HCT116 (cell line): ENCODE results near the gene CD1B. TPM values are rescaled to one million over a fixed set of nuclear protein-coding genes. Genes with fewer than 3 reads are reported as not detected.

ENCODE experiments used
- ATAC-seq: fragments of 200-7000 bp; cut with Tn5 transposase; 2 replicates; pipeline ENCODE4 v1.9.1; 2020; ENCODE audit warnings: mild to moderate bottlenecking, moderate library complexity
- BruUV-seq: library from RNA; stranded (reverse); fragments of 400-500 nt; replicated peaks from 2 replicates; lab custom pipeline; 2021; lab: Mats Ljungman, UMichigan
- CTCF ChIA-PET: fragments of 300-600 bp; sonication (Branson Sonifier 250); formaldehyde crosslinking; loops from one replicate; lab custom pipeline; 2021; ENCODE audit warnings: antibody characterized with exemption; lab: Charles Lee
- POLR2A ChIA-PET: fragments of 300-600, 350-600 bp; sonication (Branson Sonifier 250); formaldehyde crosslinking; loops from one replicate; lab custom pipeline; 2021; ENCODE audit warnings: antibody characterized with exemption; lab: Charles Lee
- RAD21 ChIA-PET, 2 experiments: fragments of 300-600 bp; sonication (Branson Sonifier 250); formaldehyde crosslinking; loops; one replicate each; lab custom pipeline; 2023; ENCODE audit warnings: low total read pairs in 2 of 2; ENCODE audit not compliant: uncharacterized antibody in 2 of 2, unreplicated experiment in 2 of 2, low non-redundant PET in 1 of 2; lab: Charles Lee
- DNase-seq: peaks from one replicate; pipeline ENCODE4 v3.0.0-alpha.2; 2010; ENCODE audit warnings: low read depth, low spot score
- H2AFZ ChIP-seq: fragments of 200-600 bp; shearing (Covaris generic), sonication (generic); 2 replicates; pipeline ENCODE4 v1.6.1; 2017; ENCODE audit warnings: low read depth, mixed run types, mixed read lengths, antibody characterized with exemption, low read length; ENCODE audit not compliant: poor library complexity, severe bottlenecking
- H3K27ac ChIP-seq: 2 replicates; pipeline ENCODE4 v1.5.1; 2012; ENCODE audit warnings: low read depth, low read length
- H3K27me3 ChIP-seq: fragments of 200-600 bp; sonication (generic); 2 replicates; pipeline ENCODE4 v1.6.1; 2016; ENCODE audit warnings: mixed run types, low read length, mixed read lengths; ENCODE audit not compliant: insufficient read depth
- H3K36me3 ChIP-seq, 2 experiments: fragments of 200-500 bp in 1 of 2; fragments of 200-600 bp in 1 of 2; sonication (Bioruptor generic) in 1 of 2; sonication (generic) in 1 of 2; 2 replicates each; pipeline versions ENCODE4 v1.5.1 to v1.6.1; 2014 to 2016; ENCODE audit warnings: low read length in 2 of 2, inconsistent platforms in 1 of 2, mixed read lengths in 1 of 2, mixed run types in 1 of 2; ENCODE audit not compliant: insufficient read depth in 2 of 2, control insufficient read depth in 1 of 2
- H3K4me1 ChIP-seq, 2 experiments: fragments of 200-600 bp in 1 of 2; sonication (generic) in 1 of 2; 2 replicates each; pipeline versions ENCODE4 v1.5.1 to v1.6.1; 2012 to 2017; ENCODE audit warnings: low read length in 2 of 2, inconsistent platforms in 1 of 2, mild to moderate bottlenecking in 1 of 2, mixed read lengths in 1 of 2, mixed run types in 1 of 2, moderate library complexity in 1 of 2; ENCODE audit not compliant: insufficient read depth in 2 of 2, control insufficient read depth in 1 of 2
- H3K4me2 ChIP-seq: fragments of 200-600 bp; sonication (generic); 2 replicates; pipeline ENCODE4 v1.6.1; 2017; ENCODE audit warnings: mixed run types, low read length, mixed read lengths
- H3K4me3 ChIP-seq, 2 experiments: fragments of 200-600 bp in 1 of 2; sonication (generic) in 1 of 2; replicated peaks in 1 of 2; 2 replicates each; pipeline ENCODE4 v1.5.1; 2011 to 2016; ENCODE audit warnings: low read length in 2 of 2, control low read depth in 1 of 2, low read depth in 1 of 2, mild to moderate bottlenecking in 1 of 2, mixed read lengths in 1 of 2, mixed run types in 1 of 2
- H3K79me2 ChIP-seq: fragments of 200-600 bp; sonication (generic); 2 replicates; pipeline ENCODE4 v1.6.1; 2017; ENCODE audit warnings: mild to moderate bottlenecking, mixed run types, low read length, moderate library complexity, mixed read lengths; ENCODE audit not compliant: insufficient read depth
- H3K9ac ChIP-seq: fragments of 200-600 bp; sonication (generic); 2 replicates; pipeline ENCODE4 v1.6.1; 2016; ENCODE audit warnings: low read length, mixed read lengths
- H3K9me2 ChIP-seq: fragments of 200-600 bp; sonication (generic), shearing (Covaris generic); 2 replicates; pipeline ENCODE4 v1.6.1; 2017; ENCODE audit warnings: mixed run types, mild to moderate bottlenecking, moderate library complexity; ENCODE audit not compliant: insufficient read depth
- H3K9me3 ChIP-seq, 2 experiments: fragments of 200-500 bp in 1 of 2; fragments of 200-600 bp in 1 of 2; sonication (Bioruptor generic) in 1 of 2; sonication (generic) in 1 of 2; 2 replicates each; pipeline ENCODE4 v1.6.1; 2014 to 2017; ENCODE audit warnings: low read length in 2 of 2, mixed read lengths in 2 of 2, inconsistent platforms in 1 of 2, low read depth in 1 of 2, mild to moderate bottlenecking in 1 of 2, mixed run types in 1 of 2, moderate library complexity in 1 of 2; ENCODE audit not compliant: control insufficient read depth in 1 of 2, insufficient read depth in 1 of 2
- H4K20me1 ChIP-seq: fragments of 200-600 bp; sonication (generic), shearing (Covaris generic); 2 replicates; pipeline ENCODE4 v1.6.1; 2017; ENCODE audit warnings: mixed run types, mild to moderate bottlenecking, moderate library complexity; ENCODE audit not compliant: insufficient read depth
- ATF3 ChIP-seq: IDR thresholded peaks from 2 replicates; pipeline ENCODE4 v1.6.1; 2012
- CBX3 ChIP-seq: IDR thresholded peaks from 2 replicates; pipeline ENCODE4 v1.6.1; 2012; ENCODE audit warnings: low read depth
- CTCF ChIP-seq, 3 experiments: fragments of 200-600 bp in 1 of 3; sonication (generic) in 1 of 3; IDR thresholded peaks in 2 of 3; conservative IDR thresholded peaks in 1 of 3; 2 replicates each; pipeline ENCODE4 v1.5.1; 2012 to 2017; ENCODE audit warnings: low read depth in 2 of 3, low read length in 2 of 3, antibody characterized with exemption in 1 of 3, borderline replicate concordance in 1 of 3, control low read depth in 1 of 3, mild to moderate bottlenecking in 1 of 3, mixed read lengths in 1 of 3, mixed run types in 1 of 3, moderate library complexity in 1 of 3; ENCODE audit not compliant: insufficient read depth in 1 of 3
- ELF1 ChIP-seq: IDR thresholded peaks from 2 replicates; pipeline ENCODE4 v1.6.1; 2012; ENCODE audit warnings: low read depth, borderline replicate concordance
- EZH2phosphoT487 ChIP-seq: fragments of 200-600 bp; IDR thresholded peaks from 2 replicates; pipeline ENCODE4 v1.6.1; 2018; ENCODE audit warnings: antibody characterized with exemption, borderline replicate concordance
- POLR2A ChIP-seq: IDR thresholded peaks from 2 replicates; pipeline ENCODE4 v1.7.0; 2011; ENCODE audit warnings: borderline replicate concordance; ENCODE audit not compliant: insufficient read depth, insufficient read length; ENCODE audit errors: extremely low read depth
- POLR2AphosphoS5 ChIP-seq: IDR thresholded peaks from 2 replicates; pipeline ENCODE4 v1.6.1; 2011; ENCODE audit warnings: mild to moderate bottlenecking, low read depth, low read length, moderate library complexity
- RAD21 ChIP-seq: IDR thresholded peaks from 2 replicates; pipeline ENCODE4 v1.6.1; 2012; ENCODE audit warnings: low read depth, mild to moderate bottlenecking
- REST ChIP-seq: IDR thresholded peaks from 2 replicates; pipeline ENCODE4 v1.6.1; 2012; ENCODE audit warnings: low read depth
- SIN3A ChIP-seq: IDR thresholded peaks from 2 replicates; pipeline ENCODE4 v1.6.1; 2012; ENCODE audit warnings: low read depth
- SRF ChIP-seq: IDR thresholded peaks from 2 replicates; pipeline ENCODE4 v1.6.1; 2012; ENCODE audit warnings: low read depth
- ZNF274 ChIP-seq: fragments of 200-500 bp; sonication (Bioruptor generic); IDR thresholded peaks from 2 replicates; pipeline ENCODE4 v1.6.1; 2014; ENCODE audit warnings: mild to moderate bottlenecking, low read depth, low read length, inconsistent platforms
- intact Hi-C: fragments of 100-400 bp; cut with micrococcal nuclease; formaldehyde crosslinking; loops from 2 replicates; pipeline ENCODE4 v1.10.0; 2022
- total RNA-seq: library from RNA; stranded (reverse); gene quantifications from one replicate; pipeline ENCODE4 v1.2.1, GENCODE V29; 2021; ENCODE audit not compliant: unreplicated experiment

Gene CD1B
- total RNA-seq, 1 experiment from 2014 or later = not detected

GRCh38 chr1:158290321-158290844 is 40.9 kb downstream of the CD1B start (continued):
- no peak for TF ChIP-seq CTCF (IDR thresholded peaks at IDR 0.05 in 2 of 3, conservative IDR thresholded peaks at IDR 0.05 in 1 of 3; ENCODE audit: borderline replicate concordance in 1 of 3, insufficient read depth in 1 of 3, low read depth in 2 of 3, low read length in 2 of 3)
- TF ChIP-seq RAD21 = no peak
- no peak for TF ChIP-seq ZNF274
- no peak for TF ChIP-seq POLR2A

- intact Hi-C loops = no loop called here
- POLR2A ChIA-PET = no interaction called here
- Histone ChIP-seq H3K4me3 (no peak within 1 kb of the TSS), H3K4me1 (no peaks in the 10 kb centered on the region), H3K4me2 (no peak within 1 kb of the TSS), H3K9ac (no peak within 1 kb of the TSS), H3K27ac (no peak within 1 kb of the TSS), H3K9me2 (no peaks in the 10 kb centered on the region), H2AFZ (no peak within 1 kb of the TSS), H3K9me3 (no peaks in the 10 kb centered on the region), H3K79me2 (no peaks in the 10 kb centered on the region), H3K36me3 (no peaks in the 10 kb centered on the region), H4K20me1 (no peaks in the 10 kb centered on the region), H3K27me3 (peaks cover 21% of the 10 kb centered on the region; the same call in 1 of the 2 replicates)
- no peak for TF ChIP-seq CBX3
- ATAC-seq = no peak
- DNase-seq = no peak
- CTCF ChIA-PET = no interaction called here
- BruUV-seq = no TSS peak
- RAD21 ChIA-PET = no interaction called here
Measured at GRCh38 chr1:158289811-158290210, 41.5 kb downstream of the CD1B start, which contains the start of gene CD1C. Gene CD1C, plus strand, starts transcription at chr1:158289923. Its CDS starts 142 bp downstream, at chr1:158290065.

GRCh38 chr1:158286941-158287346 is 44.4 kb downstream of the CD1B start:
- ATAC-seq (no peak), DNase-seq (no peak)
- H3K27me3 ChIP-seq = peaks cover 21% of the 10 kb centered on the region; the same call in 1 of the 2 replicates
- no peak overlapping the region for H2AFZ ChIP-seq
- H4K20me1 ChIP-seq = no peaks in the 10 kb centered on the region
- RAD21 ChIA-PET = no interaction called here
- no peaks in the 10 kb centered on the region for H3K9me3 ChIP-seq
- intact Hi-C loops = no loop called here
- H3K36me3 ChIP-seq = no peaks in the 10 kb centered on the region
- no peak overlapping the region for H3K9ac ChIP-seq
- CTCF ChIA-PET = no interaction called here
- no TSS peak for BruUV-seq
- H3K27ac ChIP-seq = no peak overlapping the region
- H3K4me1 ChIP-seq = no peaks in the 10 kb centered on the region
- H3K4me2 ChIP-seq = no peak overlapping the region
- H3K79me2 ChIP-seq = no peaks in the 10 kb centered on the region
- no peak overlapping the region for H3K4me3 ChIP-seq
- POLR2A ChIA-PET = no interaction called here
- no peaks in the 10 kb centered on the region for H3K9me2 ChIP-seq
- TF ChIP-seq ELF1 (no peak), CBX3 (no peak), EZH2phosphoT487 (no peak), ATF3 (no peak), POLR2A (no peak), REST (no peak), SRF (no peak), ZNF274 (no peak), POLR2AphosphoS5 (no peak), SIN3A (no peak)
